HG03196 (cell line): ENCODE data around the gene SHC3.

Source experiments
- ATAC-seq: cut with Tn5 transposase; IDR thresholded peaks from one replicate; pipeline ENCODE4 v1.9.1; 2021; ENCODE audit not compliant: unreplicated experiment

SHC3 gene

GRCh38 chr9:89006267-89006666 lies 172.4 kb downstream of the SHC3 start:
- ATAC-seq = no peak

GRCh38 chr9:89005323-89005722 lies 173.3 kb downstream of the SHC3 start:
- no peak for ATAC-seq

DNA sequence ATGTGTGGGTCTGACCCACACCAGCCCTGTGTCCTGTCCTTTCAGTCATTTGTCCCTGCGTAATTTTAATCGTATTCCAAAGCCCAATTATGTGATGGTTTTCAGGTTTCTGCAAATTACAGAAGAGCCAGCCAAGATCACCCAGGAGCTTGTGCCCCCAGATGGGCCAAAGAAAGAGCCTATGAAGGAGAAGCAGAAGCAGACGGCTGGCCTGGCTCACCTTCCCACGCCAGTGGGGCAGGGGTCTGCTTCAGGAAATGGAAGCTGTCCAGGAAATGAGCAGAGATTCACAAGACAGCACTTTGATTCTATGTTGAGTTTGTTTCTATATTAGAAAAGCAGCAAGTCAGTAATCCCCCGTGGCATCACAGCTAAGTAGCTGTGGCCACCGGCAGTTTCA lies 175.6 kb downstream of the SHC3 start:
- ATAC-seq = no peak

- no peak for ATAC-seq
Observed at GRCh38 chr9:89001917-89002540, 176.6 kb downstream of the SHC3 start.

- ATAC-seq = peak; percentile 59
Observed at GRCh38 chr9:89000973-89001916, 177.4 kb downstream of the SHC3 start.

- ATAC-seq = no peak
Observed at GRCh38 chr9:89000371-89000781, 178.2 kb downstream of the SHC3 start.

DNA sequence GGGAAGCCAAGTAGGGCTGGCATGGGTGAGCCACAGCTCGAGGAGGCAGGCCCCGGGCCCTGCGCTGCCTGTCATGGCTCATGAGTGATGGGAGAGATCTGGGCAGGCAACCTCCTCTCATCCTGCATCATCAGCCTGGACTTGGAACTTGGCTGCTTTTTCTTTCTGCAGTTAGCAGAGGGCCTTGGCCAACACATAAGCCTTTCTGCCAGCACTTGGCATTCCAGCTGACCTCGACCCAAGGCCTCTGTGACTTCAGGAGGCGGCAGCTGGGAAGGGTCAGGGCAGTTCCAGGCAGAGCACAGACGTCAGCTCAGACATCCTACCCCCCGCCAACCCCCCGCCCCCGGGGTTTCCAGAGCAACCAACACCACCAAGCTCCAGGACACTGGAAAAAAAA lies 179.7 kb downstream of the SHC3 start:
- ATAC-seq = no peak

GRCh38 chr9:88998503-88998902 lies 180.1 kb downstream of the SHC3 start:
- no peak for ATAC-seq

GRCh38 chr9:88997646-88998045 lies 181.0 kb downstream of the SHC3 start:
- ATAC-seq = no peak

DNA sequence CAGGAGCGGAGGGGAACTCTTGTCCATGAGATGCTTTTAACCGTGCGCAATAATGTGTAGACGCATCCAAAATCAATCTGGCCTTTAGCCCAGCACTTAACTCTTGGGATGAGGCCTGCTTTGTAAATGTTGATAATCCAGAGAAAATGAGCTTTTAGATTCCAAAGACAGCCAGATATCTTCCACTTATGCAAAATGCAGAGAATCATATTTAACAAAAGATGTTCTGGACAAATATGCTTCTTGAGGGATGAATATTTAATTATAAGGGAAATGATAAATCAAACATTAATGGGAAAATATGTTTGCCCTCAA lies 181.7 kb downstream of the SHC3 start:
- no peak for ATAC-seq

GRCh38 chr9:88996046-88996920 lies 182.3 kb downstream of the SHC3 start:
- ATAC-seq = no peak

DNA sequence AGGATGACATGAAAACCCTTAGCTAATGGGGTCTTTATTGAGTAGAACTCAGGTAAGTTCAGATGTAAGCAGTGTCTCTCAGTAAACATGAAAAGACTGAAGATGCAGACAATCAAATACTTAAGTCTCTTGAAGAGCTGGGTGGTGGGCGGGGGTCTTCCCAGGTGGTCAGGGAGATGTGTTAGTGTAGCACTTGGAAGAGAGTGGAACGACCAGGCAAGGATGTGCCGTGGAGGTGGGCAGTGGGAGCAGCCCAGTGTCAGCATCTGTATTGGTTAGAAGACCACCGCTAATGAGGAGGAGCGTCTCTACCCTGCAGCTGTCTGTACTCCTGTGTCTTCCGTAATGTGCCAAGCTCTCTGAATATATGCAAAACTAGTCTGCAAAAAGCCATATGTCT lies 183.0 kb downstream of the SHC3 start:
- ATAC-seq = no peak

GRCh38 chr9:88995200-88995577 lies 183.4 kb downstream of the SHC3 start:
- no peak for ATAC-seq

- no peak for ATAC-seq
Observed at GRCh38 chr9:88994469-88995199, 184.0 kb downstream of the SHC3 start.

DNA sequence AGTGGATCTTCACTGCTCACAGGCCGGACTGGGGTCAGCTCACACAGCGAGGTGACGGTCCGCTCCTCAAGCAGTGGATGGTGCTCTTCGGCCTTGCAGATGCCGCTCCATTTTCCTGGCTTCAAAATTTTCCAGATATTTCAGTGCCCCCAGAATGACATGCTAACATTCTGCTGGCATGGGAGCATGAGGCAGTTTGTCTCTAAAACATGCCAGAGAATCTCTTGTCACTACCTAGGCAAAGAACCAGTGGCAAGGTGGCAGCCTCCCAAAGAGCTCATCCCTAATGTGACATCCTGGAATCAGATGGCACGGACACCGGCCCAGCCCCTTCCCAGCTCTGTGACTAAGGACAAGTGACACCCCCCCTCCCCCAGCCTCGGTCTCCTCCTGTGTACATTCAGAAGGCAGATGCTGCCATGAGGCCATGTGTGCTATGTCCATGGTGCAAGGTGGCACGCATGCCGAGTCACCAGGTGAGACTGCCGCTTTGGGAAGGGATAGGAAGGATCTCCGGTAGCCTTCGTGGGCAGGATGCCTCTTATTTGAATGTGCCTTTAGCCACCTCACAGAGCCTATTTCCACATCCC lies 184.7 kb downstream of the SHC3 start:
- no peak for ATAC-seq

- no peak for ATAC-seq
Observed at GRCh38 chr9:88993327-88993726, 185.3 kb downstream of the SHC3 start.

- no peak for ATAC-seq
Observed at GRCh38 chr9:88992556-88992955, 186.1 kb downstream of the SHC3 start.

DNA sequence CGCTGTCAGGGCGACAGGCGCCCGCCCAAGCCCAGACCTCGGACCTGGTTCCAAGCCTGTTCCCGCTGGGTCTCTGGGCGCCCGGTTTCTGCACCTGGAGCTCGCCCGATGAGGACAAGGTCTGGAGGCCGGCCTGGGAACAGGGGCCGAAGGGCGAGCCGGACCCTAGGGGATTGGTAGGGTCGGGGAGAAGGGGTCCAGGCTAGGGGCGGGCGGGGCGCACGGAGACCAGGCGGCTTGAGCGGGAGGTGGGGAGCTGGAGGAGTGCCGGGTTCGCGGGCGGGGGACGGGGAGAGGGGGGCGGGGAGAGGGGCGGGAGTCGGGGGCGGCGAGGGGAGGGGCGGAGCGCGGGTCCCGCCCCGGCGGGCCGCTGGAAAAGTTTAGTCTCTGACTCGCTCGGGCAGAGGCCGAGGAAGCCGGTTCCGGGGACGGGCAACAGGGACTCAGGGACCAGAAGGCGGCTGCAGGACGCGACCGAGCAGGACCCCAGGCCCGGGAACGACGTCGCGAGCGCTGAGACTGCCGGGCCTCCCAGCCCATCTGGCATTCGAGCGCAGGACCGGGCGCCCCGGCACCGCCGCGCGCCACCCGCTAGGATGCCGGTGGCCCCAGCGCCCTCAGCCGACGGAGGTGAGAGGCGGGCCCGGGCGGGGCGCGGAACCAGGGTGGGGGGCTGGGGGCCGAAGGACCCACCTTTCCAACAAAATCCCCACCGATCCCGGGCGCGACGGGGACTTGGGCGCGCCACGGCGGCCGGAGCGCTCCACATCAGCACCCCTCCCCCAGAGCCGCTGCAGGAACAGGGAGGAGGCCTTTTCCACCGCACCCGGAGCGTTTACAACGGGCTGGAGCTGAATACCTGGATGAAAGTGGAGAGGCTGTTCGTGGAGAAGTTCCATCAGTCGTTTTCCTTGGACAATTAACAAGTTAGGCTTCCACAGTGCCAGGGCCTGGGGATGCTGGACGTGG lies 187.3 kb downstream of the SHC3 start, which contains the start of gene S1PR3:
Gene S1PR3 (plus strand): TSS at position 403 of the 969 bp plus-strand sequence. CDS start 9,733 bp downstream, outside the sequence.
- no peak for ATAC-seq

DNA sequence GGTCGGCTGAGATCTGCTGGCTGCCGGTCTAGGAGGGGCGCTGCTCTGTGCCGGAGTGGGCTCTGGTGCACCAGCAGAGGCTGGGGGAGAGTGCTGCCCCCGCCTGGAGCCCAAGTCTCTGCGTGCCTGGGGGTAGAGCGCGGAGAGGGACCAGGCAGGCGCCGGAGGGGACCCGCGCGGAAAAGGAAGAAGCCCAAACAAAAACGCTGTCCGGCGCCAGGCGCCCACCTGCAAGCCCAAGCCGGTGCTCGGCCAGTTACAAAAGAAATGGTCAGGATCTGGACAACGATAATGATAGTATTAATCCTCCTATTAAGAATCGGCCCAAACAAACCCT lies 187.9 kb downstream of the SHC3 start:
- ATAC-seq = no peak
